CD14-positive monocyte (primary cell): ENCODE measurements around the gene PDE4D. TPM values are rescaled to one million over a fixed set of nuclear protein-coding genes. Genes with fewer than 3 reads are reported as not detected.
A peak's percentile ranks its signal among the peaks of the same experiment; 100 is the strongest.

Experiments used
- DNase-seq, 3 donors: peaks; one replicate each; pipeline ENCODE4 v3.0.0-alpha.2; 2011 to 2022
- H2AFZ ChIP-seq: 2 replicates; pipeline ENCODE4 v1.6.0; 2012; ENCODE audit warnings: mild to moderate bottlenecking, low read depth, low read length, inconsistent platforms; ENCODE audit not compliant: insufficient read depth, poor library complexity, severe bottlenecking
- H3K27ac ChIP-seq, 2 donors: 1 replicate in 1 of 2; 2 replicates in 1 of 2; pipeline ENCODE4 v1.5.1; 2012 to 2013; ENCODE audit warnings: low read length in 2 of 2, control low read depth in 1 of 2, inconsistent platforms in 1 of 2, low read depth in 1 of 2, mild to moderate bottlenecking in 1 of 2
- H3K27me3 ChIP-seq, 2 donors: one replicate each; pipeline versions ENCODE4 v1.6.0 to v1.6.1; 2011 to 2013; ENCODE audit warnings: low read length in 2 of 2; ENCODE audit not compliant: control insufficient read depth in 2 of 2, insufficient read depth in 2 of 2
- H3K36me3 ChIP-seq, 2 donors: replicated peaks in 1 of 2; 1 replicate in 1 of 2; 2 replicates in 1 of 2; pipeline versions ENCODE4 v1.5.1 to v1.6.1; 2012 to 2013; ENCODE audit warnings: low read length in 2 of 2, control low read depth in 1 of 2, inconsistent platforms in 1 of 2, mild to moderate bottlenecking in 1 of 2; ENCODE audit not compliant: insufficient read depth in 2 of 2, control insufficient read depth in 1 of 2
- H3K4me1 ChIP-seq, 2 donors: 1 replicate in 1 of 2; 2 replicates in 1 of 2; pipeline versions ENCODE4 v1.5.1 to v1.6.1; 2012 to 2013; ENCODE audit warnings: low read length in 2 of 2, control low read depth in 1 of 2, inconsistent platforms in 1 of 2, mild to moderate bottlenecking in 1 of 2, moderate library complexity in 1 of 2; ENCODE audit not compliant: insufficient read depth in 2 of 2, control insufficient read depth in 1 of 2
- H3K4me2 ChIP-seq: replicated peaks from 2 replicates; pipeline ENCODE3; 2012; ENCODE audit warnings: low read length, moderate library complexity, mild to moderate bottlenecking; ENCODE audit not compliant: poor library complexity, severe bottlenecking; ENCODE audit errors: extremely low read depth
- H3K4me3 ChIP-seq, 3 experiments: fragments of 200-600 bp in 1 of 3; sonication (generic) in 1 of 3; replicated peaks in 1 of 3; 1 replicate in 2 of 3; 2 replicates in 1 of 3; pipeline ENCODE4 v1.5.1; 2011 to 2013; ENCODE audit warnings: low read length in 3 of 3, mild to moderate bottlenecking in 3 of 3, control low read depth in 2 of 3, low read depth in 2 of 3, inconsistent platforms in 1 of 3, moderate library complexity in 1 of 3
- H3K79me2 ChIP-seq: 2 replicates; pipeline ENCODE4 v1.6.0; 2012; ENCODE audit warnings: mild to moderate bottlenecking, control low read depth, inconsistent platforms, low read length, moderate library complexity; ENCODE audit not compliant: insufficient read depth
- H3K9ac ChIP-seq: 2 replicates; pipeline ENCODE4 v1.6.0; 2017; ENCODE audit warnings: low read length, mild to moderate bottlenecking; ENCODE audit not compliant: insufficient read depth, poor library complexity, severe bottlenecking
- H3K9me3 ChIP-seq, 2 donors: replicated peaks in 1 of 2; 1 replicate in 1 of 2; 2 replicates in 1 of 2; pipeline versions ENCODE4 v1.5.1 to v1.6.1; 2012 to 2013; ENCODE audit warnings: low read length in 2 of 2, control low read depth in 1 of 2; ENCODE audit not compliant: control insufficient read depth in 1 of 2, insufficient read depth in 1 of 2
- H4K20me1 ChIP-seq: 2 replicates; pipeline ENCODE4 v1.6.0; 2012; ENCODE audit warnings: mild to moderate bottlenecking, low read length, control low read depth, moderate library complexity; ENCODE audit not compliant: insufficient read depth
- H3K27ac Mint-ChIP-seq, 7 donors: one replicate each; pipeline ENCODE4 v1.8.0; 2020; ENCODE audit warnings: mild to moderate bottlenecking in 7 of 7, mixed read lengths in 7 of 7, moderate library complexity in 6 of 7, inconsistent platforms in 2 of 7
- H3K27me3 Mint-ChIP-seq, 3 donors: one replicate each; pipeline ENCODE4 v1.8.0; 2021 to 2022; ENCODE audit warnings: low read depth in 3 of 3, mild to moderate bottlenecking in 3 of 3, mixed read lengths in 3 of 3, moderate library complexity in 3 of 3, inconsistent platforms in 1 of 3
- H3K36me3 Mint-ChIP-seq, 2 donors: one replicate each; pipeline ENCODE4 v1.8.0; 2020; ENCODE audit warnings: mixed read lengths in 2 of 2, inconsistent platforms in 1 of 2, mild to moderate bottlenecking in 1 of 2
- H3K4me1 Mint-ChIP-seq: one replicate; pipeline ENCODE4 v1.8.0; 2020; ENCODE audit warnings: mild to moderate bottlenecking, mixed read lengths
- H3K4me3 Mint-ChIP-seq, 2 donors: one replicate each; pipeline ENCODE4 v1.8.0; 2020; ENCODE audit warnings: mild to moderate bottlenecking in 2 of 2, mixed read lengths in 2 of 2, moderate library complexity in 1 of 2
- H3K9me3 Mint-ChIP-seq, 7 donors: one replicate each; pipeline ENCODE4 v1.8.0; 2020 to 2022; ENCODE audit warnings: mixed read lengths in 7 of 7, mild to moderate bottlenecking in 6 of 7, moderate library complexity in 6 of 7, inconsistent platforms in 2 of 7
- WGBS: methylation state at CpG from one replicate; pipeline ENCODE4 v1.1.5; 2013; ENCODE audit warnings: missing lambda C conversion rate; ENCODE audit not compliant: insufficient coverage; 5-methylcytosine and 5-hydroxymethylcytosine counted together
- intact Hi-C, 2 donors: fragments of 100-400 bp; cut with micrococcal nuclease; formaldehyde crosslinking; loops; one replicate each; pipeline versions ENCODE4 v1.15.0 to v1.15.1; 2023
- polyA plus RNA-seq, 3 donors: library from polyadenylated mRNA; depleted of rRNA in 1 of 3; unstranded in 2 of 3; stranded (reverse) in 1 of 3; fragments of 300-500 nt in 2 of 3; fragments of >200 nt in 1 of 3; fragmentation: Illumina TruSeq in 2 of 3; gene quantifications; 1 replicate in 2 of 3; 2 replicates in 1 of 3; pipeline ENCODE4 v1.2.3, GENCODE V29; 2012 to 2021
- TF ChIP-seq, protein P1 (sequence below): fragments of 200-600 bp; IDR thresholded peaks from one replicate; pipeline ENCODE4 v1.8.0; 2022; ENCODE audit warnings: antibody characterized with exemption, mild to moderate bottlenecking

The PDE4D gene
- polyA plus RNA-seq, 3 donors = 1.9 to 3.4 (median 2.8) TPM

DNA sequence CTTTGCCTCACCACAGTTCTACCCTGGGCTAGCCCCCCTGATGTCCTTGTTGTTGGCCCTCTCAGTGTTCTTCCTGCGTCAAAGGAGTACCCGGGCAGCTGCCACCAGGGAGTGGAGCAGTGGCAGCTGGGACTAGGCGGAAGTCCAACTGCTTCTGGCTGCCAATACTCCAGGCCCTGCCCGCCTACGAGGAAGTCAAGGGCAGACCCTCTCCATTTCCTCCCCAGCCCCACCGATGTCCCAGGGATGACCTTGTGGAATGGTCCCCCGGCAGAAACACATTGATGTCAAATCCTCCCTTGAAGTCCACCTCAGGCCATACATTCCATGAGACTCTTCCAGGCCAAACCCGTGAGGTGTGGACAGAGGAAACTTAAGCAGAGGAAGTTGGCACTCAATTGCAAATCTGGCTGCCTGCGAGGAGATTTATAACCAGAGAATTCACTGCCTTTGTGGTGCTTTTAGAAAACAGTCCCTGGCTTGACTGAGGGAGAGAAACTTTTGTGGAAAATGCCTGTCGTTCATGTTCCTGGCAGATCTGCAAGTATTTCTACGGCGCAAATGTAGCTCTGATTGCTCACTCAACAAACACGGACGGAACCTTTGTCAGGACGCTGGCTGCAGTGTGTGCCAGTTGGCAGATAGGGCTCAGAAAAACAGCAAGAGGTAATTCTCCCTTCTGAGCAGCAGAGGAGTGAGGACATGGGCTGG is 970.9 kb downstream of the PDE4D start:
- H3K27ac Mint-ChIP-seq = peak overlapping the region in 3 of 7 donors; percentile 25 to 72 (median 33)
- 47% methylated on average over 14 of the region's 15 CpGs for WGBS

DNA sequence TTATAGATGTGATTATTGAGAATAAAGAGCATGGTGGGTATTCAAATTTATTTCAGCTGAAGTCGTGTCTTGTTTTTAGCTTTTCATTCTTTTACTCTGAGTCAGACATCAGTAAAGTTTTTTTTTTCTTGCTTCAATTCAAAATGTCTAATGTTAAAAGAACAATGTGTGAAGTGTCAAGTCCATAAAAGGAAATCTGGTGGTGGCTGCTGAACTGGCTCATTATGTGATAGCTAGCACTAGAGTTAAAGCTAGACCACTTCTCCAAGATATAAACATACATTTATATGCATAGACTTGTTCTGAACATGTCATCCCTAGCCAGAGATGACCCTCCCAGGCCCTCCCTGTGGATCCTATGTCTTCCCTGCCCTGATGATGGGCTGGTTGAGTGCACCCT is 972.4 kb downstream of the PDE4D start:
- no peaks in the 10 kb centered on the region for H3K36me3 Mint-ChIP-seq
- H3K27me3 Mint-ChIP-seq = peaks cover 0 to 2% (median 1%) of the 10 kb centered on the region in 3 donors
- Histone ChIP-seq H2AFZ (no peak overlapping the region), H3K4me2 (no peak overlapping the region), H3K4me3 (no peak overlapping the region), H3K27me3 (no peaks in the 10 kb centered on the region), H3K27ac (no peak overlapping the region), H3K79me2 (no peaks in the 10 kb centered on the region), H3K9me3 (no peaks in the 10 kb centered on the region), H3K9ac (no peak overlapping the region), H4K20me1 (no peaks in the 10 kb centered on the region), H3K36me3 (no peaks in the 10 kb centered on the region), H3K4me1 (no peaks in the 10 kb centered on the region)
- no peaks in the 10 kb centered on the region for H3K9me3 Mint-ChIP-seq
- no CpG with 5 or more reads among the region's 1 CpG for WGBS
- intact Hi-C loops = no loop called here
- no peak for DNase-seq
- no peak overlapping the region for H3K4me3 Mint-ChIP-seq
- peaks cover 7% of the 10 kb centered on the region for H3K4me1 Mint-ChIP-seq
- TF ChIP-seq, protein P1, sequence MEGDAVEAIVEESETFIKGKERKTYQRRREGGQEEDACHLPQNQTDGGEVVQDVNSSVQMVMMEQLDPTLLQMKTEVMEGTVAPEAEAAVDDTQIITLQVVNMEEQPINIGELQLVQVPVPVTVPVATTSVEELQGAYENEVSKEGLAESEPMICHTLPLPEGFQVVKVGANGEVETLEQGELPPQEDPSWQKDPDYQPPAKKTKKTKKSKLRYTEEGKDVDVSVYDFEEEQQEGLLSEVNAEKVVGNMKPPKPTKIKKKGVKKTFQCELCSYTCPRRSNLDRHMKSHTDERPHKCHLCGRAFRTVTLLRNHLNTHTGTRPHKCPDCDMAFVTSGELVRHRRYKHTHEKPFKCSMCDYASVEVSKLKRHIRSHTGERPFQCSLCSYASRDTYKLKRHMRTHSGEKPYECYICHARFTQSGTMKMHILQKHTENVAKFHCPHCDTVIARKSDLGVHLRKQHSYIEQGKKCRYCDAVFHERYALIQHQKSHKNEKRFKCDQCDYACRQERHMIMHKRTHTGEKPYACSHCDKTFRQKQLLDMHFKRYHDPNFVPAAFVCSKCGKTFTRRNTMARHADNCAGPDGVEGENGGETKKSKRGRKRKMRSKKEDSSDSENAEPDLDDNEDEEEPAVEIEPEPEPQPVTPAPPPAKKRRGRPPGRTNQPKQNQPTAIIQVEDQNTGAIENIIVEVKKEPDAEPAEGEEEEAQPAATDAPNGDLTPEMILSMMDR = no peak
- no peak overlapping the region for H3K27ac Mint-ChIP-seq

More for the DNA sequence above, 970.9 kb downstream of the PDE4D start:
- Histone ChIP-seq H3K4me2 (peak overlapping the region; percentile 30), H3K4me3 (no peak overlapping the region), H2AFZ (peak overlapping the region; percentile 59), H3K4me1 (peaks cover 9 to 10% of the 10 kb centered on the region in 2 donors), H3K36me3 (no peaks in the 10 kb centered on the region), H3K27me3 (no peaks in the 10 kb centered on the region), H3K79me2 (no peaks in the 10 kb centered on the region), H4K20me1 (no peaks in the 10 kb centered on the region), H3K27ac (no peak overlapping the region), H3K9ac (no peak overlapping the region), H3K9me3 (no peaks in the 10 kb centered on the region)
- H3K27me3 Mint-ChIP-seq = peaks cover 0 to 2% (median 1%) of the 10 kb centered on the region in 3 donors
- peak overlapping the region; percentile 66 to 84 for H3K4me3 Mint-ChIP-seq
- TF ChIP-seq, protein P1 = no peak
- no peaks in the 10 kb centered on the region for H3K9me3 Mint-ChIP-seq
- intact Hi-C loops = no loop called here
- no peaks in the 10 kb centered on the region for H3K36me3 Mint-ChIP-seq
- peaks cover 19% of the 10 kb centered on the region for H3K4me1 Mint-ChIP-seq
- peak in 2 of 3 donors; percentile 3 to 6 for DNase-seq
